HG02759 (cell line): ENCODE results near the gene IFNL4.
"Not testable (repeated sequence)": the region's sequence is repeated elsewhere in the genome, so short reads cannot be mapped to it uniquely, and the experiment has no call there.

ENCODE experiments used
- ATAC-seq: cut with Tn5 transposase; IDR thresholded peaks from one replicate; pipeline ENCODE4 v1.9.1; 2021; ENCODE audit warnings: mild to moderate bottlenecking, moderate library complexity; ENCODE audit not compliant: unreplicated experiment

IFNL4 gene

DNA sequence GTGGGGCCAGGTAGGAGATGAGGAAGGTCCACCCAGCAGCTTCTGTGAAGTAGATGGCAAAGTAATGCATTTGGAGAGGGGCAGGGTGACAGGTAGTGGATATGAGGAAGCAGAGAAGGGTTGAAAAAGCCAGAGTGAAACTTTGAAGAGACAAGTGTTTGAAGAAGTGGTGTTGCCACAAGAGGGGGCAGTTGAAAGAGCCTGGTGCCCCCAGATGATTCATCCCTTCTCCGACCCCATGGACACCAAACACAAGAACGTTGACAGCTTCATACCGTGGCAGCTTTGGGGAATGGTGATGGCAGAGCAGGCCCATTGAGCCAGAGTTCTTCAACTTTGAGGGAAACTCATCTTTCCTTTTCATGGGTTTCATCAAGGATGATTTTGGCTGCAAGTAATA is 23.7 kb downstream of the IFNL4 start:
- ATAC-seq: no peak

DNA sequence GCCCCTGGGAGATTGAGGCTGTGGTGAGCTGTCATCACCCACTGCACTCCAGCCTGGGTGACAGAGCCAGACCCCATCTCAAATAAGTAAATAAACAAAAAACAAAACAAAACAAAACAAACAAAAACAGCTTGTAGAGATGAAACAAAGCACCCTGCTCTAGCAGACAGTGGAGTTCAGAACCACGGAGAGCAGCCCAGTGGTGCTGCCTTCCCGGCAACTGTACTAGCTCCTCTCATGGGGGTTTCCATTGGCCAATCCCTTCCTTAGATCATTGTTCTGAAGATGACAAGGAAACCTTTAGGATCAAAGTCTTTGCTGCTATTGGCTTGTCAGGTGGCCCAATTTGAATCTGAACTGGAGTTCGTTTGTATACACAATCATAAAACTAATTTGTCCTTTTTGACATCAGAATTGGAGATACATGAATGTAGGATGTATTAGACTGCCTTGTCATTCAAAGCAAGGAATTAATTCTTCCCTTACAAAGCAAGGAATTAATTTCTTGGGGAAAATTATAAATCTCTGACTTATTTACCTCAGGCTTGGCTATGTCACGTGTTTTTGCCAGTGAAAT is 24.9 kb downstream of the IFNL4 start:
- no peak for ATAC-seq

DNA sequence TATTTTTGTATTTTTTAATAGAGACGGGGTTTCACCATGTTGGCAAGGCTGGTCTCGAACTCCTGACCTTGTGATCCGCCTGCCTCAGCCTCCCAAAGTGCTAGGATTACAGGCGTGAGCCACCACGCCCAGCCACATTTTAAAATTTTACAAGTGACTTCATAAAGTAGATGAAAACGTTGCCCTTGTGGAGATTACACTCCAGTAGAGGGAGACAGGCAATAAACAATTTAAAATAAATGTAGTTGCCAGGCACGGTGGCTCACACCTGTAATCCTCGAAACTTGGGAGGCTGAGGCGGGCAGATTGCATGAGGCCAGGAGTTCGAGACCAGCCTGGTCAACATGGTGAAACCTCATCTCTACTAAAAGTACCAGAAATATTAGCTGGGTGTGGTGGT is 29.5 kb downstream of the IFNL4 start:
- not testable (repeated sequence) for ATAC-seq

DNA sequence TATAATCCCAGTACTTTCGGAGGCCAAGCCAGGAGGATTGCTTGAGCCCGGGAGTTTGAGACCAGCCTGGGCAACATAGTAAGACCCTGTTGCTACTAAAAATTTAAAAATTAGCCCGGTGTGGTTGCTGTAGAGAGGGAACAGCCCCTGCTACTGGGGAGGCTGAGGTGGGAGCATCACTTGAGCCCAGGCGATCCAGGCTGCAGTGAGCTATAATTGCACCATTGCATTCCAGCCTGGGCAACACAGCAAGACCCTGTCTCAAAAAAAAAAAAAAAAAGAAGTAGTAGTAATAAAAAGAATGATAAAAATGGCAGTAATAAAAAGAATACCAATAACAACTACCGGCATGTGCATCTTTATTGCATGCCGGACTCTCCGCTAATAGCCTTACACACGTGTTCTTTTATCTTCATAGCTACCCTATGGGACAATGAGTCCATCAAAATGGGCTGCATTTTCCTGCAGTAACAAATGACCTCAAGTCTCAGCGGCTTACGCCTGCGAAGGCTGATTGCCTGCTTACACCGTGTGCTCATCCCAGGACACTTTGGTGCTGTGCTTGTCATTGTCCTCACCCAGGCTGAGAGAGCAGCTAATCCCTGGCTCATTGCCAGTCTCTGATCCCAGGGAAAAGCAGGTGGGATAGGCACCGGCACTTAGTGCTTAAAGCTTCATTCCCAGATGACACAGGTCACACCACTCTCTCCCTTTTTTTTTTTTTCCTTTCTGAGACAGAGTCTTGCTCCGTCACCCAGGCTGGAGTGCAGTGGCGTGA is 30.2 kb downstream of the IFNL4 start:
- no peak for ATAC-seq

DNA sequence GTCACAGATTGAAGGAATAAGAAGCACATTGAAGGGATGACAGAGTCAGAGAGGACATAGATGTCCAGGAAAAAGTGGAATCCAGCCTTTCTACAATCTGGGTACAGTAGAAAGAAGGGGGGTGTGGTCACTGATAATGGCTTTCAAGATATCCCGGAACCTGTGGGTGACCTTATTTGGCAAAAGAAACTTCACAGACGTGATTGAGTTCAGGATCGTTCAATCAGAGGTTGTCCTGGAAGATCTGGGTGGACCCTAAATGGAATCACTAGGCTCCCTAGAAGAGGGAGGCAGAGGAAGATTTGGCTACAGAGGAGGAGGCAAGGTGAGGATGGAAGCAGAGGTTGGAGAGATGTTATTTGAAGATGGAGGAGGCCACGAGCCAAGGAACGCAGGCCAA is 31.6 kb downstream of the IFNL4 start:
- no peak for ATAC-seq

DNA sequence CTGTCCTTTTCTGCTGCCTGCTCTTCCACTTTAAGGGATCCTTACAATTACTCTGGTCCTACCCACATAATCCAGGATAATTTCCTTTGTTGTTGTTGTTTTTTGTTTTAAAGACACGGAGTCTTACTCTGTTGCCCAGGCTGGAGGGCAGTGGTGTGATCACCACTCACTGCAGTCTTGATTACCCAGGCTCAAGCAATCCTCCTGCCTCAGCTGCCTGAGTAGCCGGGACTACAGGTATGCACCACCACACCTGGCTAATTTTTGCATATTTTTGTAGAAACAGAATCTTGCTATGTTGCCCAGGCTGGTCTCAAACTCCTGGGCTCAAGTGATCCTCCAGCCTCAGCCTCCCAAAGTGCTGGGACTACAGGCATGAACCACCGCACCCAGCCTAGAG is 33.3 kb downstream of the IFNL4 start:
- ATAC-seq: not testable (repeated sequence)

DNA sequence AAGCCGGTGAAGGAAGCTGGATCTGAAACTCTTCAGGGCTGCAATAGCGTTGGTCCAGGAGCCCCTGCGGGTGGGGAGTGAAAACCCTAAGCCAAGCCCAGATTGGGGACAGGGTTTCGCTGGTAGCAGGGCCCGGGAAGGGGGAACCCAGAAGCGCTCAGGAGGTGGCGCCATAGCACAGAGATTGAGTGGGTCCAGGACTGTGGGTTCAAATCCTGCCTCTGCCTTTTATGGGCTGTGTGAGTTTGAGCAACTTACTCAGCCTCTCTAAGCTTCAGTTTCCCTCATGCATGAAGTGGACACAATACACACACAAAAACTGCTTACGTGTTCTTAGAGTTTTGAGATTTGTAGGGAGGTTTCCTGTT is 36.3 kb downstream of the IFNL4 start:
- no peak for ATAC-seq

DNA sequence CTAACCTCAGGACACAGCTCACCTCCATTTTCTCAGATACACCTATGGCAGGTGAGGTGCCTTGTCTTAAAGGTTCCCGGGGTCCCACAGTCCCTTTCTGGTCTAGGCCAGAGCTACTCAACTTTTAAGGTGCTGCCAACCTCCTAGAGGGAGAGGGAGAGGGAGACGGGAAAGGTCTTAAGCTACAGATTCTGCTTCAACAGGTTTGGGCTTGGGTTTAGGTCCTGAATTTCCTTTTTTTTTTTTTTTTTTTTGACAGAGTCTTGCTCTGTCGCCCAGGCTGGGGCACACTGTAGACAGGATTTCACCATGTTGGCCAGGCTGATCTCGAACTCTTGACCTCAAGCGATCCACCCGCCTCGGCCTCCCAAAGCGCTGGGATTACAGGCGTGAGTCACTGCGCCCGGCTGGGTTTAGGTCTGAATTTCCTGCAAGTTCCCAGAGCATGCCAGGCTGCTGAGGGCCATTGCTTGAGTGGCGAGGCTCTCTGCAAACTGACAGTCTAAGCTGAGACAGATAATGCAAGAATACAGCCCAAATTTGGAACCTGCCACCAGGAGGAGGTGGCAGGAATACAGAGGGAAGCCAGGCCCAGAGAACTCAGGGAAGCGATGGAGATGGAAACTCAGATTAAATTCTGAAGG is 36.8 kb downstream of the IFNL4 start:
- no peak for ATAC-seq

DNA sequence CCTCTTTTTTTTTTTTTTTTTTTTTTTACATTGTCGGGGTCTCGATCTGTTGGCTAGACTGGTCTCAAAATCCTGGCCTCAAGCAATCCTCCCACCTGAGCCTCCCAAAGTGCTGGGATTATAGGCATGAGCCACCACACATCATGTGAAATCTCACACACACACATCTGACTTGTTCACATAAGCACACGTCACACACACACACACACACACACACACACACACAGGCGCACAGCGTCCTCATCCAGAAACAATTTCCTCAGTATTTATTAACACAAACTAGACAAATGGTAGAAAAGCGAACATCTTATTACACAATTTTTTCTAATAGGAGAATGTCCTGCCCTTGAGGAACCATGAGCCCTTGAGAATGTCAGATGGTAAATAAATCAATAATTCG is 39.5 kb downstream of the IFNL4 start:
- no peak for ATAC-seq

DNA sequence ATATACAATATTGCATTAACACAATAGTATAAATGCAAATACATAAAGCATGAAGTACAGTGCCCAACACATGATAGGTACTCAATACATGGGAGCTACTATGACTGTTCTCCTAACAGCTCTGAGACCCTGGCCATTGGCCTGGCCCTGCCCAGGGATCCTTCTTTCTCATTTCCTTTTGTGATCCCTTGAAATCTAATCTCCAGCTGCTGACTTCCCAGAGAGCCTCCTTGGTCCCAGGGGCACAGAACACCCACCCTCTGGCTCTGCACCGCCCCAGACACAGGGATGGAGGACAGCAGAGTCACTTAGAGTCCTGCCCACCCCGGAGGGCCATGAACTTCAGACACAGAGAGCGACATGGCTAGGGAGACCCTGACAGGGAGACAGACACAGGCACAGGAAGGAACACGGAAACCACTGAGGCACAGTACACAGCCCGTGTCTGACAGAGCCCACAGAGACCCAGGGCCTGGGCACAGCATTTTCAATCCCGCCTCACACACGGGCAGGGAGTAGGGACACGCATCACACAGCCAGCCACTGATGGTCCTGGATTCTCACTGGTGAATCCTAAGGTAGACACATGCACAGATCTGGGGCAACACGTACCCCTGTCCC is 40.4 kb downstream of the IFNL4 start:
- no peak for ATAC-seq

DNA sequence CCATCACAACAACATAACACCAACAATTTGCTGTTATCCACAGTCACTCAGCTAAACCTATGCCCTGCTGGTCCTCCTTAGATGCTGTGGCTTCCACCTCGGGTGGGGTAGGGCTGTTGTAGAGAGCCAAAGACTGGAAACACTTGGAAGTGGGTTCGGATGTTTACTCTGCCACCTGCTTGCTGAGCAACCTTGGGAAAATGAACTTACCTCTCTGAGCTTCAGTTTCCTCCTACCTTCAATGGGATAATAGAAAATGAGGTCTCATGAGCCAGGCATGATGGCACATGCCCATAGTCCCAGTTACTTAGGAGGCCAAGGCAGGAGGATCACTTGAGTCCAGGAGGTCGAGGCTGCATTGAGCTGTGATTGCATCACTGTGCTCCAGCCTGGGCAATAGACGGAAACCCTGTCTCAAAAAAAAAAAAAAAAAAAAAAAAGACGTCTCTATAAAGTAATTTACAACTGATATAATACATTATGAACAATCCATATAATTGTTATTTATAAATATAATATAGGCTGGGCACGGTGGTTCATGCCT is 41.3 kb downstream of the IFNL4 start:
- ATAC-seq: no peak

DNA sequence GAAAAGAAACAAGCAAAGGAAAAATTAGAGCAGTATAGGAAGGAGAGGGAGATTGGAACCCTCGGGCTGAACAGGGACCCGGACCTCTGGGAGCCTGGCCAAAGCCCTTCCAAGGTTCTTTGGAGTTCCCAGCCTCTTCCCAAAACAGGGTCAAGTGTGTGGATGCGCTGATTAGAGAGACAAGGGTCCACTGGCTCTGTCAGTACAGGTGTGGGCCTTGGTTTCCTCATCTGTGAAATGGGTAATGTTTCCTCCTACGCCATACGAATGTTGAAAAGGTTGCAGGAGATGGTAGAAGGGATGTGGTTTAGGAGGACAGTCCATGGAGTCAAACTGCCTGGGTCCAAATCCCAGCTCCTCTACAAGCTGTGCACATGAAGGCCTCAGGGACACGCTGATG is 42.5 kb downstream of the IFNL4 start:
- ATAC-seq: no peak

DNA sequence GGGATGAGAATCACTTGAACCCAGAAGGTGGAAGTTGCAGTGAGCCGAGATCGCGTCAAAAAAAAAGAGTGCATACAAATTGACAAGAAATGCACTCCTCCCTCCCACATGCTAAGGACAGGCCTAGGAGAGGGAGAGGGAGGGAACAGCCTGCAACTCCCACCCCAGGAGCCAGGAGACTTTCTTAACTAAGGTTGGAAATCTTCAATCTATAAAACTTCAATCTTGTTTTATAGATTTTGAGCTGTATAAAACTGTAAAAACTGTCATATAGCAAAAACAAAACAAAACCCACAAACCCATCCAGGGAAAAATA is 43.2 kb downstream of the IFNL4 start:
- ATAC-seq: no peak

DNA sequence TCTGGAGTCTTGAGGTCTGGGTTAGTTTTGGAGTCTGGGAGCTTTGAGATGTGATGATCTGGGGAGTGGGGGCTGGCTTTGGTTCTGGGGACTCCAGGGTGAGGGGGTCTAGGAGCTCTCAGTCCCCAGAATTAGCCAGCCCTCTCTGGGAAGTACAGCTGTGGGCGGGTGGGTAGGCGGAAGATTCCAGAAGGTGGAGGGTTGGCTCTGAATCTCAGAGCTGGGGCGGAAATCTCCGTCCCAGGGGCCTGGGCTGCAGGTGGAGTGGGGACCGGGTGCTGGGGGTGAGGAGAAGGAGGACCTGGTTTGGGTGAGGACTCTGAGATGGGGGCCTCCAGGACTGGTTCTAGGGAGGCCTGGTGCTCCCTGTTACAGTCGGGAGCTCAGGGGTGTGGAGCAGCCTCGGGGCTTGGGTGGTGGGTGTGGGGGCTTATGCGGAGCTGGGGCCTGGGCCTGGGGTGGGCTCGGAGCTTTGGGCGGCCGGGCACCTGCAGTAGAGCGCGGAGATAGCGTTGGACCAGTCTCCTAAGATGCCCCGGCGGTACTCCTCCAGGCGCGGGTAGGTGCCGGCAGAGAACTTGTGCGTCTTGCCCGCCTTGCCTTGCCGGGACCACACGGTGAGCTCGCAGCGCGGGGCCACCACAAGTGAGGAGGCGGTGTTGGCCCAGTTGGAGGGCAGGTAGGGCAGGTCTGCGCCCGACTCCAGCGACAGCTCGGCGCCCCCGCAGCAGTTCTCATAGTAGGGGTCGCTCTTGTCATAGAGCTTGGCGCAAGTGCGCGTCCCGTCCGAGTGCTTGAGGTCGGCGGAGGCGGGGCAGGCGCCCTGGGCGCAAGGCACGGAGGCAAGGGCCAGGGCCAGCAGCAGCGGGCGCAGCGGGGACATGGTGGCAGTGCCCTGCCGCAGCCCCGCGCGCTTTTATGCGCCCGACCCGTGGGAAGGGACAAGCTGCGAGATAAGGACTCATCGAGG is 45.0 kb downstream of the IFNL4 start, which contains the start of gene SYCN:
Gene SYCN, minus strand, starts transcription at position 892 of the 970 bp plus-strand sequence. Its CDS starts 9 bp downstream, at position 883.
- ATAC-seq: no peak

DNA sequence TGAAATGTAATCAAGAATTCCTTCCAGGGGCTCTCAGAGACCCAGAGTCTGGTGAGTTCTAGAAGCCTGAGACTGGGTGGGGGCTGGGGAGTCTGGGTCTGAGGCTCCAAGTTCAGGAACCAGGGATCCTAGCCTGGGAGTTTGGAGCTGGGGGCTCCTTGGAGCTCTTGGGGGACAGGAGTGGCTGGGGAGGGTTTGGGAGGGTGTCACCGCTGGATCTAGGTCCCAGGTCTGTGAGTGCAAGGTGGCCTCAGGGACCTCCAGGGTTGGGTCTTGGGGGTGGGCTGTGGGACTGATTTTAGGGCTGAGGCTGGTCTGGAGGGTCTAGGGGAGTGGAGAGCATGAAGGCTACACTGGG is 45.7 kb downstream of the IFNL4 start:
- ATAC-seq: no peak

DNA sequence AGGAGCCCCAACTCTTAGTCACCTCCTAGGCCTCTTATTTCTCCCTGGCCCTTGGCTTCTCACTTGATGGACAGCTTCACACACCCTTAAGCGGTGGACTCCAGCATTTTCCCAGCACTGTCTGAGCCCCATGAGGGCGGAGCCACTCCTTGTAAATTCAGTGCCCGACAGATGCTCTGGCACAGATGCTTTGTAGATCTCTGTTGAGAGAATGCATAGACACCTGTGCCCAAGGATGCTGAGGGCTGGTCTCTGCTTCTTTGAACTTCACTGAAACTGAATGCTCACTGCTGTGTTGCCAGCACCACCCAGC is 47.9 kb downstream of the IFNL4 start:
- ATAC-seq: no peak

DNA sequence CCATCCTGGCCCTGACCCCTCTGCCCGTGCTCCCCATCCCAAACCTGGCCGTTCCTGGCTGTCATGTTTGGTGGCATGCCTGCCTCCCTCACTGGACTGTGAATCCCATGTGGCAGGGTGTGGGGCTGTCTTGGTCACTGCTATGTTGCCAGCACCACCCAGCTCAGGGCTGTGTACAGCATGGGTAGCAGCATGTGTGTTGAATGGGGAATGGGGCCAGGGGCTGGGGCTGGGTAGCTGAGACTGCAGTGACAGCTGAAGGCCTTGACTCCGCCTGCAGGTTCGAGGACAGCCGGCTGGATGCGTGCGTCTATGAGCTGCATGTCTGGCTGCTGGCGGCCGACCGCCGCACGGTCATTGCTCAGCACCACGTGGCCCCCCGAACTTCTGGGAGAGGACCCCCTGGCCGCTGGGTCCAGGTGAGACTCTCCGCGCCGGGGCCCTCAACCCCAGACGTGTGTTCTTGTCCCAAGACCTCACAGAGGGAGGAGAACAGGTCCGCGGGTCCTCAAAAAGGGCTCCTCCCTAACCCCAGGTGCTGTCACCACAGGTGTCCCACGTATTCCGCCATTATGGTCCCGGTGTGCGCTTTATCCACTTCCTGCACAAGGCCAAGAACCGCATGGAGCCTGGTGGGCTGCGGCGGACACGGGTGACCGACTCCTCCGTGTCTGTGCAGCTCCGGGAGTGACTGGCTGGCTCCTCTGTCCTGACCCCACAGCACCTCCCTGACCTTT is 48.4 kb downstream of the IFNL4 start:
- no peak for ATAC-seq

DNA sequence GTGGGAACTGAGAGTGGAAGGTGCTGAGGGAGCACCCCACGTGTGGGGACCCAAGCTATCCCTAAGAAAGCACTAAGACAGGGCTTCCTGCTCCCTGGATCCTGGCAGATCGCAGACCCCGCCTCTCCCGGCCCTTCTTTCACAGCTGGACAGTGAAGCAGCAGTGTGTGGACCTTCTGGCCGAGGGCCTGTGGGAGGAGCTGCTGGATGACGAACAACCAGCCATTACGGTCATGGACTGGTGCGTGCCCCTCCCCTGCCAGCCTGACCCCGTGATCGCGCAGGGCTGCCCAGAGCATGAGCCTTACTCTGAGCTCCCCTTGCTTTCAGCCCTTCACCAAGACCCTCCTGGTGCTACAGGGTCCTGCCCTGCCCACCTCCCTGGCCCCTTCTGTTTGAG is 49.6 kb downstream of the IFNL4 start:
- ATAC-seq: no peak

DNA sequence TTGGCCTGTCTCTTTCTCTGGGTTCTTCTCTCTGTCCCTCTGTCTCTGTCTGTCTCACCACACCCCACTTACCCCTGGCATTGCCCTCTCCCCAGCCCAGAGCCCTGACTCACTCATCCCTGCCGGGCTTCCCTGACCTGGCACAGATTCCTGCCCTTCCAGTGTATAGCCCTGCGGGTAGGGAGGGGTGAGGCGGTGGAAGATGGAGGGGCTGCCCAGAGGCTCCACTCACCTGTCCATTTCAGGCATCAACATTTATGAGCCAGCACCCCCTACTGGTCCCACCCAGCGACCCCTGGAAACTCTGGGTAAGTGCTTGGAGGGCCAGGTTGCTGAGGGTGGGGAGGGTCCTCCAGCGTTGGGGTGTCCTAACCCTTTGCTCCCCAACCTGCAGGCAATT is 50.8 kb downstream of the IFNL4 start:
- ATAC-seq: no peak

DNA sequence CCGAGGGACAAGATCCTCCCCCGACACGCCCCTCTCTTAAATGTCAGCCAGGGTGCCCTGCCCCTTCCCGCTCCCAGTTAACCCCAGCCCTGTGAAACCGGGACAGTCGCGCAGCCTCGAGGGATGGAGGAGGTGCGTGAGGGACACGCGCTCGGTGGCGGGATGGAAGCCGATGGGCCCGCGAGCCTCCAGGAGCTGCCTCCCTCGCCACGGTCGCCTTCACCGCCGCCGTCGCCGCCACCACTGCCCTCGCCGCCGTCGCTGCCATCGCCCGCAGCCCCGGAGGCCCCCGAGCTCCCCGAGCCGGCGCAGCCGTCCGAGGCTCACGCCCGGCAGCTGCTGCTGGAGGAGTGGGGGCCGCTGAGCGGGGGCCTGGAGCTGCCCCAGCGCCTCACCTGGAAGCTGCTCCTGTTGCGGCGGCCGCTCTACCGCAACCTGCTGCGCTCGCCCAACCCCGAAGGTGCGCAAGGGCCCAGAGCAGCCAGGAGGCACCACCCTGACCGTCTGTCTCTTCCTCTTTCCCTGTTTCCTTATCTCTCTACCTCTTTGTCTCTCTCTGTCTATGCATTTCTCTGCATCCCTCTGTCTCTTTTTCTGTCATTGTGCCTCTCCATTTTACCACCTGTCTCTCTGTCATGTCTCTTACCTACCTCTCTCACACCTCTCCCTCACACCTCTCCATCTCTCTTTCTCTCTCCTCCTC is 51.6 kb downstream of the IFNL4 start, which contains the start of gene NCCRP1:
Gene NCCRP1, plus strand, starts transcription at position 105 of the 703 bp plus-strand sequence. Its CDS starts 19 bp downstream, at position 124.
- no peak for ATAC-seq
